H1 (cell line): ENCODE results near the gene RPS17. TPM values are rescaled to one million over a fixed set of nuclear protein-coding genes. Genes with fewer than 3 reads are reported as not detected.

Experiments used
- BACH1 ChIP-seq: IDR thresholded peaks from 2 replicates; pipeline ENCODE4 v1.6.1; 2012; ENCODE audit warnings: low read length, improper control_type of control experiment
- BCL11A ChIP-seq, 2 experiments: IDR thresholded peaks; one replicate each; pipeline ENCODE4 v1.6.1; 2011; ENCODE audit warnings: low read depth in 2 of 2, low read length in 2 of 2, mild to moderate bottlenecking in 2 of 2
- CEBPB ChIP-seq: IDR thresholded peaks from 2 replicates; pipeline ENCODE4 v1.6.1; 2012; ENCODE audit warnings: low read depth, low read length
- CHD1 ChIP-seq: IDR thresholded peaks from 2 replicates; pipeline ENCODE4 v1.6.1; 2012; ENCODE audit warnings: low read depth, low read length, improper control_type of control experiment
- EGR1 ChIP-seq: IDR thresholded peaks from 2 replicates; pipeline ENCODE4 v1.6.1; 2011; ENCODE audit warnings: low read depth, low read length, borderline replicate concordance
- FOSL1 ChIP-seq: IDR thresholded peaks from 2 replicates; pipeline ENCODE4 v1.6.1; 2011; ENCODE audit warnings: mild to moderate bottlenecking, low read depth, low read length, moderate library complexity; ENCODE audit not compliant: insufficient read depth
- GTF2F1 ChIP-seq: IDR thresholded peaks from 2 replicates; pipeline ENCODE4 v1.6.1; 2012; ENCODE audit warnings: low read depth, low read length, improper control_type of control experiment, borderline replicate concordance
- JUN ChIP-seq: IDR thresholded peaks from 2 replicates; pipeline ENCODE4 v1.6.1; 2011; ENCODE audit warnings: low read depth, mild to moderate bottlenecking, improper control_type of control experiment, low read length
- KDM1A ChIP-seq: fragments of 200-600, 300-600 bp; sonication (generic); IDR thresholded peaks from 2 replicates; pipeline ENCODE4 v1.7.1; 2016; ENCODE audit warnings: mild to moderate bottlenecking, low read length, borderline replicate concordance
- NRF1 ChIP-seq: IDR thresholded peaks from 2 replicates; pipeline ENCODE4 v1.6.1; 2011; ENCODE audit warnings: mild to moderate bottlenecking, low read depth, low read length, improper control_type of control experiment
- POLR2A ChIP-seq, 2 experiments: IDR thresholded peaks; 1 replicate in 1 of 2; 2 replicates in 1 of 2; pipeline ENCODE4 v1.6.1; 2011; ENCODE audit warnings: low read depth in 2 of 2, low read length in 2 of 2, mild to moderate bottlenecking in 2 of 2; ENCODE audit errors: control extremely low read depth in 1 of 2
- POU5F1 ChIP-seq: IDR thresholded peaks from 2 replicates; pipeline ENCODE4 v1.6.1; 2011; ENCODE audit warnings: low read depth, mild to moderate bottlenecking, low read length, moderate library complexity
- RAD21 ChIP-seq, 2 experiments: IDR thresholded peaks in 1 of 2; conservative IDR thresholded peaks in 1 of 2; 2 replicates each; pipeline ENCODE4 v1.6.1; 2011; ENCODE audit warnings: low read depth in 2 of 2, low read length in 2 of 2, improper control_type of control experiment in 1 of 2, inconsistent platforms in 1 of 2, mild to moderate bottlenecking in 1 of 2, moderate library complexity in 1 of 2
- RFX5 ChIP-seq: IDR thresholded peaks from 2 replicates; pipeline ENCODE4 v1.6.1; 2011; ENCODE audit warnings: low read depth, low read length, improper control_type of control experiment, borderline replicate concordance
- SIN3A ChIP-seq, 2 experiments: IDR thresholded peaks in 1 of 2; conservative IDR thresholded peaks in 1 of 2; 2 replicates each; pipeline ENCODE4 v1.6.1; 2011 to 2012; ENCODE audit warnings: low read length in 2 of 2, improper control_type of control experiment in 1 of 2, low read depth in 1 of 2, mild to moderate bottlenecking in 1 of 2
- SIX5 ChIP-seq: IDR thresholded peaks from 2 replicates; pipeline ENCODE4 v1.6.1; 2011; ENCODE audit warnings: mild to moderate bottlenecking, low read depth, low read length
- SRF ChIP-seq: IDR thresholded peaks from 2 replicates; pipeline ENCODE4 v1.6.1; 2011; ENCODE audit warnings: mild to moderate bottlenecking, low read depth, low read length, moderate library complexity
- TAF1 ChIP-seq: IDR thresholded peaks from 2 replicates; pipeline ENCODE4 v1.6.1; 2011; ENCODE audit warnings: mild to moderate bottlenecking, low read depth, low read length
- TAF7 ChIP-seq: optimal IDR thresholded peaks from 2 replicates; pipeline ENCODE3; 2011; ENCODE audit warnings: low read depth, mild to moderate bottlenecking, inconsistent platforms, low read length, moderate library complexity, borderline replicate concordance
- polyA plus RNA-seq, 7 experiments: library from polyadenylated mRNA; depleted of rRNA in 3 of 7; stranded (reverse) in 5 of 7; unstranded in 2 of 7; fragments of >200 nt in 5 of 7; fragments of 200-250 nt in 2 of 7; gene quantifications; 1 replicate in 5 of 7; 2 replicates in 1 of 7; 4 replicates in 1 of 7; pipeline versions ENCODE4 v1.2.1 to v1.2.3, GENCODE V29; 2011 to 2013; ENCODE audit warnings: missing spikeins in 2 of 7, mixed read lengths in 2 of 7
- total RNA-seq: library from RNA; stranded (reverse); fragmentation: NEBNext Ultra II Directional; extraction: Animal tissue kit (Norgen Biotek cat#: 25700); gene quantifications from 2 replicates; pipeline ENCODE4 v1.2.1, GENCODE V29; 2021
- TF ChIP-seq, protein P1 (sequence below), 3 experiments: IDR thresholded peaks; 1 replicate in 2 of 3; 2 replicates in 1 of 3; pipeline versions ENCODE4 v1.5.1 to v1.6.1; 2011; ENCODE audit warnings: low read length in 3 of 3, mild to moderate bottlenecking in 3 of 3, inconsistent platforms in 2 of 3, low read depth in 1 of 3, moderate library complexity in 1 of 3; ENCODE audit not compliant: insufficient read depth in 1 of 3; ENCODE audit errors: control extremely low read depth in 1 of 3
- TF ChIP-seq, protein P2 (sequence below): IDR thresholded peaks from 2 replicates; pipeline ENCODE4 v1.6.1; 2012; ENCODE audit warnings: inconsistent platforms

Gene RPS17
- total and polyA plus RNA-seq, 2 of the 8 experiments (the other 6 are each of a cell fraction or from before 2014, with no cell fraction given), result 2,416 to 5,590 TPM

DNA sequence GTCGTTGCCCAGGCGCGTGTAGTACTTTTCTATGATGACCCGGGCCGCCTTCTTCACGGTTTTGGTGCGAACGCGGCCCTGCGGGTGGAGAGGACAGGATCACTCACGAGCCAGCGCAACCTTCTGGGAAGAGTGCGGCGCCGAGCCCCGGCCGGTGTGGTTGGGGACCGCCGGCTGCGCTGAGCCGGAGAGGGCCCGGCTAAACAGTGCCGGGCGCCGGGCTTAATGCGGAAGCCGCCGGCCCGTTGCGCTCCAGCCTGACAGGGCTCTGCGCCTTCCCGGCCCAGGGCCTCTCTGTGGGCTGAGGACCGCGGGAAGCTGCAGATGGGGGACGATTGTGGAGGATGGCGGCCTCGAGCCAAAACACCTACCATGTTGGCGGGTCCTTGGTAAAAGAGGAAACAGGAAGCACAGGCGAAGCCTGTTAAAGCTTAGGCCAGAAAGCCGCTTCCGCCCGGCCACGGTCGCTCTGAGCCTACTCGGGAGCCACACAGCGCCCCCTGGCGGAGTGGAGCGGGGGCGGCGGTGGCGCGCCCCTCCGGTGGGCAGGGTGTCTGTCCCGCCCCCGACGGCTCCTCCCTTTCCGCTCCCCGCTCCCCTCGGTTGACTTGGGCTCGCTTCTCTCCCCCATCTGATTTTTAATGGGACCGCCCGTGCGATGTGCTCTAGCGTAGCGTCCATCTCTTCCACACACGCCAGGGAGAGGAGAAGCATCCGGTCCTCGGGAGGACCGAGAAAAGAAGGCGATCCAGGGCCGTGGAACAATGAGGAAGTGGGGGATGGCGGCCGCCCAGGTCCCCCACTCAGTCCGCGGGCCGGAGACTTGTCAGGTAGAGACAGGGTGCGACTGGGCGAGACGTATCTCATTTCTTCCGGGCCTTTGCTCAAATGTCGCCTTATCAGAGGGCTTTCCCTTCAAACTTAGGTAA lies at the start of gene RPS17 (continued):
- TF ChIP-seq, protein P1, sequence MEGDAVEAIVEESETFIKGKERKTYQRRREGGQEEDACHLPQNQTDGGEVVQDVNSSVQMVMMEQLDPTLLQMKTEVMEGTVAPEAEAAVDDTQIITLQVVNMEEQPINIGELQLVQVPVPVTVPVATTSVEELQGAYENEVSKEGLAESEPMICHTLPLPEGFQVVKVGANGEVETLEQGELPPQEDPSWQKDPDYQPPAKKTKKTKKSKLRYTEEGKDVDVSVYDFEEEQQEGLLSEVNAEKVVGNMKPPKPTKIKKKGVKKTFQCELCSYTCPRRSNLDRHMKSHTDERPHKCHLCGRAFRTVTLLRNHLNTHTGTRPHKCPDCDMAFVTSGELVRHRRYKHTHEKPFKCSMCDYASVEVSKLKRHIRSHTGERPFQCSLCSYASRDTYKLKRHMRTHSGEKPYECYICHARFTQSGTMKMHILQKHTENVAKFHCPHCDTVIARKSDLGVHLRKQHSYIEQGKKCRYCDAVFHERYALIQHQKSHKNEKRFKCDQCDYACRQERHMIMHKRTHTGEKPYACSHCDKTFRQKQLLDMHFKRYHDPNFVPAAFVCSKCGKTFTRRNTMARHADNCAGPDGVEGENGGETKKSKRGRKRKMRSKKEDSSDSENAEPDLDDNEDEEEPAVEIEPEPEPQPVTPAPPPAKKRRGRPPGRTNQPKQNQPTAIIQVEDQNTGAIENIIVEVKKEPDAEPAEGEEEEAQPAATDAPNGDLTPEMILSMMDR (IDR thresholded peaks at IDR 0.05; ENCODE audit: control extremely low read depth in 1 of 3, insufficient read depth in 1 of 3, low read depth in 1 of 3, low read length in 3 of 3), result peak; percentile 85 to 98 (median 91)
- peak; percentile 95 for TF ChIP-seq EGR1
- TF ChIP-seq TAF7, result peak; percentile 98
- TF ChIP-seq BCL11A (IDR thresholded peaks at IDR 0.05; ENCODE audit: low read depth in 2 of 2, low read length in 2 of 2), result no peak
- no peak for TF ChIP-seq RFX5
- TF ChIP-seq SIX5, result peak; percentile 35; the same call in 1 of the 2 replicates
- no peak for TF ChIP-seq NRF1
- peak; percentile 17 to 50; a peak in 2 of 4 replicates for TF ChIP-seq RAD21 (IDR thresholded peaks at IDR 0.05 in 1 of 2, conservative IDR thresholded peaks at IDR 0.05 in 1 of 2; ENCODE audit: low read depth in 2 of 2, low read length in 2 of 2)
- TF ChIP-seq CHD1, result peak; percentile 94
- TF ChIP-seq FOSL1, result no peak
- 0 out of 2 replicates have a peak, but pooled peaks have one; percentile 73 for TF ChIP-seq KDM1A
- TF ChIP-seq GTF2F1, result peak; percentile 92
- 0 out of 2 replicates have a peak, but pooled peaks have one; percentile 10 for TF ChIP-seq CEBPB
- peak; percentile 96 to 99 for TF ChIP-seq POLR2A (IDR thresholded peaks at IDR 0.05; ENCODE audit: control extremely low read depth in 1 of 2, low read depth in 2 of 2, low read length in 2 of 2)
- TF ChIP-seq BACH1, result peak; percentile 99
- peak in 1 of 2 experiments; percentile 24; a peak in 2 of 4 replicates for TF ChIP-seq SIN3A (conservative IDR thresholded peaks at IDR 0.05 in 1 of 2, IDR thresholded peaks at IDR 0.05 in 1 of 2; ENCODE audit: low read depth in 1 of 2, low read length in 2 of 2)
- TF ChIP-seq POU5F1, result no peak
- 0 out of 2 replicates have a peak, but pooled peaks have one; percentile 26 for TF ChIP-seq SRF
- TF ChIP-seq JUN, result no peak
- peak; percentile 99 for TF ChIP-seq TAF1
- TF ChIP-seq, protein P2, sequence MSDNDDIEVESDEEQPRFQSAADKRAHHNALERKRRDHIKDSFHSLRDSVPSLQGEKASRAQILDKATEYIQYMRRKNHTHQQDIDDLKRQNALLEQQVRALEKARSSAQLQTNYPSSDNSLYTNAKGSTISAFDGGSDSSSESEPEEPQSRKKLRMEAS, result peak; percentile 50
